Tibial nerve (tissue), 3 donors: ENCODE data around the gene OR9A4.
"Not testable (repeated sequence)": the region's sequence is repeated elsewhere in the genome, so short reads cannot be mapped to it uniquely, and the experiment has no call there.

Experiments
- POLR2A ChIP-seq, 2 donors: fragments of 450-650 bp; IDR thresholded peaks; one replicate each; pipeline ENCODE4 v1.6.1; 2017; ENCODE audit warnings: antibody characterized with exemption in 2 of 2, mild to moderate bottlenecking in 2 of 2, moderate library complexity in 2 of 2
- TF ChIP-seq, protein P1 (sequence below), 5 experiments: fragments of 200-600 bp in 3 of 5; fragments of 450-650 bp in 2 of 5; sonication (generic) in 3 of 5; IDR thresholded peaks; one replicate each; pipeline ENCODE4 v1.5.1; 2016 to 2019; ENCODE audit warnings: antibody characterized with exemption in 5 of 5, mild to moderate bottlenecking in 3 of 5, moderate library complexity in 2 of 5

DNA sequence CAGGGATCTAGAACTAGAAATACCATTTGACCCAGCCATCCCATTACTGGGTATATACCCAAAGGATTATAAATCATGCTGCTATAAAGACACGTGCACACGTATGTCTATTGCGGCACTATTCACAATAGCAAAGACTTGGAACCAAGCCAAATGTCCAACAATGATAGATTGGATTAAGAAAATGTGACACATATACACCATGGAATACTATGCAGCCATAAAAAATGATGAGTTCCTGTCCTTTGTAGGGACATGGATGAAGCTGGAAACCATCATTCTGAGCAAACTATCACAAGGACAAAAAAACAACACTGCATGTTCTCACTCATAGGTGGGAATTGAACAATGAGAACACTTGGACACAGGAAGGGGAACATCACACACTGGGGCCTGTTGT, 16.8 kb upstream of the OR9A4 start:
- TF ChIP-seq, protein P1, sequence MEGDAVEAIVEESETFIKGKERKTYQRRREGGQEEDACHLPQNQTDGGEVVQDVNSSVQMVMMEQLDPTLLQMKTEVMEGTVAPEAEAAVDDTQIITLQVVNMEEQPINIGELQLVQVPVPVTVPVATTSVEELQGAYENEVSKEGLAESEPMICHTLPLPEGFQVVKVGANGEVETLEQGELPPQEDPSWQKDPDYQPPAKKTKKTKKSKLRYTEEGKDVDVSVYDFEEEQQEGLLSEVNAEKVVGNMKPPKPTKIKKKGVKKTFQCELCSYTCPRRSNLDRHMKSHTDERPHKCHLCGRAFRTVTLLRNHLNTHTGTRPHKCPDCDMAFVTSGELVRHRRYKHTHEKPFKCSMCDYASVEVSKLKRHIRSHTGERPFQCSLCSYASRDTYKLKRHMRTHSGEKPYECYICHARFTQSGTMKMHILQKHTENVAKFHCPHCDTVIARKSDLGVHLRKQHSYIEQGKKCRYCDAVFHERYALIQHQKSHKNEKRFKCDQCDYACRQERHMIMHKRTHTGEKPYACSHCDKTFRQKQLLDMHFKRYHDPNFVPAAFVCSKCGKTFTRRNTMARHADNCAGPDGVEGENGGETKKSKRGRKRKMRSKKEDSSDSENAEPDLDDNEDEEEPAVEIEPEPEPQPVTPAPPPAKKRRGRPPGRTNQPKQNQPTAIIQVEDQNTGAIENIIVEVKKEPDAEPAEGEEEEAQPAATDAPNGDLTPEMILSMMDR (IDR thresholded peaks at IDR 0.05): not testable (repeated sequence)
- not testable (repeated sequence) for TF ChIP-seq POLR2A (IDR thresholded peaks at IDR 0.05)
